Stimulated activated CD8-positive, alpha-beta memory T cell treated with anti-CD3 and anti-CD28 coated beads, Interleukin-15, amount 100 ng/mL, for 48 hours (primary cell): ENCODE results near the gene CASK.

Source experiments
- DNase-seq, 2 donors: peaks; one replicate each; pipeline ENCODE4 v3.0.0-alpha.2; 2020; ENCODE audit warnings: low read depth in 2 of 2

The CASK gene

DNA sequence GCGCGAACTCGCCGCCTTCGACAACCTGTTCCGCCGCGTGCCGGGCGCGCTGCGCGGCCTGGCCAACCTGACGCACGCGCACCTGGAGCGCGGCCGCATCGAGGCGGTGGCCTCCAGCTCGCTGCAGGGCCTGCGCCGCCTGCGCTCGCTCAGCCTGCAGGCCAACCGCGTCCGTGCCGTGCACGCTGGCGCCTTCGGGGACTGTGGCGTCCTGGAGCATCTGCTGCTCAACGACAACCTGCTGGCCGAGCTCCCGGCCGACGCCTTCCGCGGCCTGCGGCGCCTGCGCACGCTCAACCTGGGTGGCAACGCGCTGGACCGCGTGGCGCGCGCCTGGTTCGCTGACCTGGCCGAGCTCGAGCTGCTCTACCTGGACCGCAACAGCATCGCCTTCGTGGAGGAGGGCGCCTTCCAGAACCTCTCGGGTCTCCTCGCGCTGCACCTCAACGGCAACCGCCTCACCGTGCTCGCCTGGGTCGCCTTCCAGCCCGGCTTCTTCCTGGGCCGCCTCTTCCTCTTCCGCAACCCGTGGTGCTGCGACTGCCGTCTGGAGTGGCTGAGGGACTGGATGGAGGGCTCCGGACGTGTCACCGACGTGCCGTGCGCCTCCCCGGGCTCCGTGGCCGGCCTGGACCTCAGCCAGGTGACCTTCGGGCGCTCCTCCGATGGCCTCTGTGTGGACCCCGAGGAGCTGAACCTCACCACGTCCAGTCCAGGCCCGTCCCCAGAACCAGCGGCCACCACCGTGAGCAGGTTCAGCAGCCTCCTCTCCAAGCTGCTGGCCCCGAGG is 449.2 kb downstream of the CASK start:
- no peak for DNase-seq

DNA sequence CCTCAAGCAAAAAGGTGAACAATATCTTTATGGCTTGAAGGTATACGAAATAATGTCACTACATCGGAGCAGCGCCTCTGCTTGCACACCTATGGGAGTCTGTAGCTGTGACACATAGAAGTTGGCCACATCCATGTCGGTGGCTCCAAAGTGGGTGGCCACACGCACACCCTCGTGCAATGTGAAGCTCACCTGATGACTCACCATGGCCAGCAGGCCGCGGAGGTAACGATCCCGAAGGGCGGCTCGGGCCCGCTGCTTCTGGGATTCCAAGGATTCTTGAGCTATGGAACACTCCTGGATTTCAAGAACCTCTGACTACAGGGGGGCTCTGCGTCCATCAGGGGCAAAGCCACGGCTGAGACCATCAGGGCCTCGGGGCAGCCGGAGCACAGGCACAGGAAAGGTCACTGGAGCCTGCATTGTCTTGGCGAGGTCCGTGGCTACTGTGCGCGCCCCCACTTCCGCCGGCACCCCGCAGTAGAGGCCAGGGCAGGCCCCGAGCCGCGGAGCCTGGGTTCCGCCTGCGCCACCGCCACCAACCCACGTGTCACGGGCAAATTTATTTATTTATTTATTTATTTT is 451.0 kb downstream of the CASK start:
- DNase-seq: no peak

DNA sequence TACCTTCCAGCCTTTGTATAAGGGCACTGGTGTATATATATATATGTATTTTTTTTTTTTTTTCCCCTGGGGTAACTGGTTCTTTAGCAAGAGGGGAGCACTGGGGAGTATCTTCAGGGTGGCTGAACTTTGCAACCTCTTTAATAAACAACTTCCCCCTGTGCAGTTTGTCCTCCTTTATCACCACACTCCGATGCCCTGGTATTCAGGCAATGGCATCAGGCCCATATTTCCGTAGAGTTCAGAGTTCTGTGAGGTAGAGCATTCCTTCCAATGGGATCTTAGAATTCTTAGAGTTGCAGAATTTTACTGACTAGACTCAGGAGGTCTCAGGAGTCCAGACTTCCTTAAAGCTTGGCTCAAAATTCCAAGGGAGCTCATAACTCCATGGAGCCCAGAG is 451.6 kb downstream of the CASK start:
- DNase-seq: no peak

DNA sequence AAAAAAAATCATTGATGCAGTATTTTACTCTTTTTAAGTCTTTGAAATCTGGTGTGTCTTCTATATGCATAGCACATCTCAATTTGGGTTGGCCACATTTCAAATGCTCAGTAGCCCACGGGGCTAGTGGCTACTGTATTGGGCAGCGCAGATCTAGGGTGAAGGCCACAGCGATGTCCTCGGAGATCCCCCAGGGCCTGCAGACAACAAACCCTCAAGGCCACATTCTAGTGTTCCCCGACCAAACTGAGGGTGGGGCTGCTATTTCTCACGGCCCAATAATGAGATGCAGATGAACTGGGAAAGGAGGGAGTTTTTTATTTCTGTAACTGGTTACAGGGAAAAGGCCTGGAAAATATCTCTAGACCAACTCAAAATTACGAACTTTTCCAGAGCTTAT is 452.6 kb downstream of the CASK start:
- no peak for DNase-seq

DNA sequence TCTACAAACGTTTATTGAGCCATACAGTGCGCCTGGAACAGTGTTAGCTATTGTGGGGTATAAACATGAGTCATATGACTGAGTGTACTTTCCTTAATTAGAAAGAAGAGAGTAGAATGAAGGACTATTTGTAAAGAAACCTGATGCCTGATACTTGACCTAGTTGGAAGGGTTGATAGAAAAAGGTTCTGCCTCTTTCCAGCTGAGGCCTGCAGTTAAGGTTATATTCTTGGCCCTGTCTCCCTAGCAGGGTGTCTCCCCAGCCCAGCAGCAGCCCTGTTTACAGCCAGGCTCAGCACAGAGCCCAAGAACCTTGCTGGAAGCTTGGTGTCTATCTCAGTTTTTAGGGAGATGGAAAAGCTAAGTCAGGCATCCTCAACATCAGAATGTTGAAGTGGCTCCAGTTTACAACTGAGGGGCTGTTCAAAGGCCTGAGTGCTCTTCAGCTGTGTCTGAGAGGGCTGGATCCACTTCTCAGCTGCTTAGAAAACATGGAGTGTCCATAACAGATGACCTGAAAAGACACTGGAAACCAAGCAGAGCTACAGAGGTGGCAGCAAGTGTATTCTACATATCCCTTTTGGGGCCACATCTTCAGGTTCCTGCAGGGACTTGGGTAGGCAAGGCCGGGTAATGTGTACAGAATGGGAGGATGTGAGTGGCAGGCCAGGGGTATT is 454.6 kb downstream of the CASK start:
- no peak for DNase-seq
